Smooth muscle cell of the brain vasculature (primary cell): ENCODE results near the gene CD96.
"Not testable (repeated sequence)": the region's sequence is repeated elsewhere in the genome, so short reads cannot be mapped to it uniquely, and the experiment has no call there.

Experiments
- DNase-seq: peaks from one replicate; pipeline ENCODE4 v3.0.0-alpha.2; 2012; ENCODE audit warnings: low read depth, low spot score

Gene CD96

GRCh38 chr3:111548756-111549155, 6.8 kb downstream of the CD96 start:
- no peak for DNase-seq

- DNase-seq, result not testable (repeated sequence)
Measured at GRCh38 chr3:111561902-111562301, 19.9 kb downstream of the CD96 start.

DNA sequence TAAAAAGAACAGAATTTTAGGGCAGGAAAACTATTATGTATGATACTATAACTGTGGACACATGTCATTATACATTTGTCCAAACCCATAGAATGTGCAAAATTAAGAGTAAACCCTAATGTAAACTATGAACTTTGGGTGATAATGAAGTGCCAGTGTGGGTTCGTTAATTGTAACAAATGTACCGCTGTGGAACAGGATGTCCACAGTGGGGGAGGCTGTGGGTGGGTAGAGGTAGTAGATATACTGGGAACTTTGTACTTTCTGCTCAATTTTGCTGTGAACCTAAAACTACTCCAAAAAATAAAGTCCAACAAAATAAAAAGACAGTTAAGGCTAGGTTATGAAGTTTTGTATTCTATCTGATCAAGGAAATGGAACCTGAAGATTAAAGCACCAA, 24.8 kb downstream of the CD96 start:
- no peak for DNase-seq

- no peak for DNase-seq
Measured at GRCh38 chr3:111568355-111568754, 26.4 kb downstream of the CD96 start.

DNA sequence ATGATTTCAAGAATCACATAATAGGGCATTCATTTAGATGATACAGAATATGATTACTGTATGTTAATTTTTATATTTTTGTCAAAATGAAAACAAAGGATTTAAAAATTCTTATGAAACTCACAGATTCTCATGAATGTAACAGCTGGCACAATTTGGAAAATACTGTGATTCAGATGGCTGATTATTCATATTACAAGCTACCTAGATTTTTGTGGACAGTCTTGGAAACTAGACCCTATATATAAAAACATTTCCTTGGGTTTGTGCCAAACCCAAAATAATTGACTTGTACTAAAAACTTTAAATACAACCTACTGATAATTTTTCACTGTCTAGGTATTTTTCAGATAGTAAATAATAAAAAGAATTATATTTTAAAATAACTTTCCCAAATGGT, 26.9 kb downstream of the CD96 start:
- DNase-seq, result no peak

GRCh38 chr3:111570404-111571030, 28.5 kb downstream of the CD96 start:
- no peak for DNase-seq

- no peak for DNase-seq
Measured at GRCh38 chr3:111571282-111571681, 29.3 kb downstream of the CD96 start.

GRCh38 chr3:111571907-111572460, 30.0 kb downstream of the CD96 start:
- DNase-seq, result no peak

DNA sequence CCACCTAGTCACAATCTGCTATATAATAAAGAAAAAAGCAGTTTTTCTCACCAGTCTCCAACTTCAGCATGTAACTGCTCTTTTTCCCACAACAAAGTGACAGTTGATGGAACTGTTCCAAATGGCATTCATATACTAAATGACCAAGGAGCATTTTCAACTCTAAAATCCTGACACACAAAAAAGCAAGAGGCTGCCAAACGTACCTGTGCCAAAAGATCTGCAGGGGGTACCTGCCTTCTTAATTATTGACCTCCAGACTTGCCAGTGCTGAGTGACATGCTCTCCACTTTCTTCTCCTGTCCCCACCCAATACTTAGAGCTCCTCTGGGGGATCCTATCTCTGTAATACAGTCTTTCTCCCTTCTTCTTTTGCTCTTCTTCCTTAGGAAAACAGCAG, 35.1 kb downstream of the CD96 start:
- no peak for DNase-seq

DNA sequence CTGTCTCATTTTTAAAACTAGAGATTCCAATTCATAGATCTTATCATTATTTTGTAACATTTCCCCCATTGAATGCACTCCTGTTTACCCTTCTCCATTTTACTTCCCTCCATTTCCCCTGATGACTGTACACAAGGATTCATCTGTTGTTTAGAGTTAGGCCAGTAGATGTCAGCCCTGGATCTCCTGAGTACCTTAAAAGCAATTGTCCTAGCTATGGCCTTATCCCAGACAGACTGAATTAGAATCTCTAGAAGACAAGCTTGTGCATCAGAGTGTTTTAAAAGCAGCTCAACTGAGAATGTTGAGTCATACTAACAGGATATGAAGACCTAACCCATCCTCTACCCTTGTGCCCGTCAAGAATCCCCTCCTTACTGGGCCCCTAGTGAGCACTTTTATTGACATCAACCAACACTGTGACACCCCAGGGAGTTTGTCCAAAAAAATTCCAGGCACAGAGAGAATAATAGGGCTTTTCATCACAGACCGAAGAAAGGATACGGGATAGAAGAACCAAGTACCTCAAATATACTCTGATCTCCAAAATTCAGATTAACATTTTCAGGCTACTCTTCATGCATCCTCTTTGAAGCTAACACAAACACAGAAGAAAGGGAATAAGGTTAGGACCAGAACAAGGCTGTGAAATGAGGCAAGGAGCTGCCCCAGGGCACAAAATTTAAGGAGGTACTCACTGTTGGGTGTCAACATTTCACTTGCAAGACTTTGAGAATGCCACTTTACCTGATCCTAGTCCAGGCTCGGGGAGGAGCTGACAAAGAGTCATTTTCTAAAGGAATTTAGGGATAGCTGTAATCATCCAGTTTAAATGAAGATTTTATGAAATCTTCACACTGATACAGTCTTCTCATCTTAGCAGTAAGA, 36.0 kb downstream of the CD96 start:
- DNase-seq, result peak; percentile 65

DNA sequence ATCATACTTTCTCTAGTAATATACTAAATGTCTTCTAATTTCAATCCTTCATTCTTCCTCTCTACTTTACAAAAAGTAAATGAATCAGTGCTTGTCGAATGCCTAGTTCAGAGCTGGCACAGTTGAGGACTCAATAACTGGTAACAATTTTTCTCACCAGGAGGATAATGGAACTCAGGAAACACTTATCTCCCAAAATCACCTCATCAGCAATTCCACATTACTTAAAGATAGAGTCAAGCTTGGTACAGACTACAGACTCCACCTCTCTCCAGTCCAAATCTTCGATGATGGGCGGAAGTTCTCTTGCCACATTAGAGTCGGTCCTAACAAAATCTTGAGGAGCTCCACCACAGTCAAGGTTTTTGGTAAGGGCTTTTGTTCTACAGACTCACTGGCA, 36.9 kb downstream of the CD96 start:
- no peak for DNase-seq

DNA sequence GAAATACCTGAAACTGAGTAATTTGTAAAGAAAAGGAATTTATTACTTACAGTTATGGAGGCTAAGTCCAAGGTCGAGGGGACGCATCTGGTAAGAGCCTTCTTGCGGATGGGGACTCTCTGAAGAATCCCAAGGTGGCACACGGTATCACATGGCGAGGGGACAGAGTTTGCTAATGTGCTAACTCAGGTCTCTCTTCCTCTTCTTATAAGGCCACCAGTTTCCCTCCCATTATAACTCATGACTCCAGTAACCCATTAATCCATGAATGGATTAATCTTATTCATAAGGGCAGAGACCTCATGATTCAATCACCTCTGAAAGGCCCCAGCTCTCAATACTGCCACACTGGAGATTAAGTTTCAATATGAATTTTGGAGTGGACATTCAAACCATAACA, 37.5 kb downstream of the CD96 start:
- no peak for DNase-seq

- no peak for DNase-seq
Measured at GRCh38 chr3:111581403-111582119, 39.6 kb downstream of the CD96 start.

DNA sequence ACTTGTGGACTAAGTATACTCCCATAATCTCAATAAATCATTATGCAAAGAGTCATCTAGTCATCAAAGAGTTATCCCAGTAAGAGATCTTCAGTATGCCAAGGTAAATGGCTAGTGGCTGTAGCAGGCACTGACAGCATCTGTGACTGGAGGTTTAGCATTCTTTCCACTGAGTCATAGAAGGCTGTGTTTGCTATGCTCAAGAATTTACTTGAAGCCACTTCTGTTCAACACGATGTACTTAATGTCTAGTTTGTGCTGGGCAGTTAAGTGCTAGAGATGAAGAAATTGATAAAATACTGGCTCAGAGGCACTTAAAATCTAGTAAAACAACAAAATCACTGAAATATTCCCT, 40.1 kb downstream of the CD96 start:
- no peak for DNase-seq

DNA sequence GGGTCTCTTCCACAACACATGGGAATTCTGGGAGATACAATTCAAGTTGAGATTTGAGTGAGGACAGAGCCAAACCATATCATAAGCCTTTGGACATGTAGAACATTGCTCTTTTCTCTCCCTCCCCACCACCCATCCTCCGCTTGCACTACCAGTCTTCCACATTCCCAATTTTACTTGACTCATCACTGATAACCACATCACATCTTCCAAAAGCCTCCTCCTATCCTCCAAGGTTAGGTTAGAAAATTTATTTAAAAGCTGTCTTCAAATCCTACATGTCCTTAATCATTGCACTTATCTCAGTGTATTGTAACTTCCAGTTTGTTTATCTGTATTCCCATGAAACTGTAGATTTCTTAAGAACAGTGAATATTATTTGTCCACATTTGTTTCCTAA, 42.7 kb downstream of the CD96 start:
- DNase-seq, result no peak

- no peak for DNase-seq
Measured at GRCh38 chr3:111585217-111585616, 43.2 kb downstream of the CD96 start.

- DNase-seq, result no peak
Measured at GRCh38 chr3:111588527-111588926, 46.5 kb downstream of the CD96 start.

GRCh38 chr3:111589303-111590142, 47.5 kb downstream of the CD96 start:
- DNase-seq, result no peak

GRCh38 chr3:111590143-111590491, 48.1 kb downstream of the CD96 start:
- DNase-seq, result no peak

GRCh38 chr3:111591555-111591954, 49.6 kb downstream of the CD96 start:
- DNase-seq, result no peak

DNA sequence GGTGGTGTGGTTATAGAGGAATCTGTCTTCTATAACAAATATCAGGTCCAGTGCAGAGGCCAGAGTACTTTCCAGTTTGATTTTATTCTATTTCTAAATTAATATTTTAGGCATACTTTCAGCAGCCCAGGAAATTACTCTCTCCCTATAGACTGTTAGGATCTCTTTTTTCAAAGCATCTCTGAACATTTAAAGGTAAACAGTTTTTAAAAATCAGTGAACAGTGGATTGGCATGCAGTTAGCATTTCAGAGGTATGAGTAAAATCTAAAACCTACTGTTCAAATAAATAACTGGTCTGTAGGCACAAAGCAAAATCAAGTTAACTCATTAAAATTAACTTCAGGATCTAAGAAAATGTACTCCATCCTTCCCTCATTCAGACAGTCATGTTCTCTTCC, 50.1 kb downstream of the CD96 start:
- no peak for DNase-seq

DNA sequence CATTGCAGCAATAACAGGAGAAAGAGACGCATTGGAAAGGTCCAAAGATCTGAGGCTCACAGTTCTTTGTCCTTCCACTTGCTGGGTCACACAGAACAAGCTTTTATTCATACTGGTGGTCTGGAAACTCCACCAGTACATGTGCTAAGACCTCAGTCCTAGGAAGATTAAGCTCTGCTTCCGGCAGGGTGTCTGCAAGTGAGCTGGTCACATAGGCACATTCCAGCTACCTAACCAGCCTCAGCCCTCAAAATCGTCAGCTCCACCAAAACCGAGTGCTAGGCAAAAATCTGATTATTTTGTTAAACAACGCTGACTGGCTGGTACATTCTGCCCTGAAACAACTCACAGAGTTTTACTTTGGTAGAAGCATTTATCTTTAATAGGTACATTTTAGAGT, 50.9 kb downstream of the CD96 start:
- no peak for DNase-seq
